Activated naive CD4-positive, alpha-beta T cell treated with anti-CD3 and anti-CD28 coated beads, Interleukin-2, amount 50 U/mL, for 16 hours (primary cell): ENCODE measurements around the gene SH2D2A.

ENCODE experiments used
- DNase-seq: peaks from one replicate; pipeline ENCODE4 v3.0.0-alpha.2; 2020

Gene SH2D2A

DNA sequence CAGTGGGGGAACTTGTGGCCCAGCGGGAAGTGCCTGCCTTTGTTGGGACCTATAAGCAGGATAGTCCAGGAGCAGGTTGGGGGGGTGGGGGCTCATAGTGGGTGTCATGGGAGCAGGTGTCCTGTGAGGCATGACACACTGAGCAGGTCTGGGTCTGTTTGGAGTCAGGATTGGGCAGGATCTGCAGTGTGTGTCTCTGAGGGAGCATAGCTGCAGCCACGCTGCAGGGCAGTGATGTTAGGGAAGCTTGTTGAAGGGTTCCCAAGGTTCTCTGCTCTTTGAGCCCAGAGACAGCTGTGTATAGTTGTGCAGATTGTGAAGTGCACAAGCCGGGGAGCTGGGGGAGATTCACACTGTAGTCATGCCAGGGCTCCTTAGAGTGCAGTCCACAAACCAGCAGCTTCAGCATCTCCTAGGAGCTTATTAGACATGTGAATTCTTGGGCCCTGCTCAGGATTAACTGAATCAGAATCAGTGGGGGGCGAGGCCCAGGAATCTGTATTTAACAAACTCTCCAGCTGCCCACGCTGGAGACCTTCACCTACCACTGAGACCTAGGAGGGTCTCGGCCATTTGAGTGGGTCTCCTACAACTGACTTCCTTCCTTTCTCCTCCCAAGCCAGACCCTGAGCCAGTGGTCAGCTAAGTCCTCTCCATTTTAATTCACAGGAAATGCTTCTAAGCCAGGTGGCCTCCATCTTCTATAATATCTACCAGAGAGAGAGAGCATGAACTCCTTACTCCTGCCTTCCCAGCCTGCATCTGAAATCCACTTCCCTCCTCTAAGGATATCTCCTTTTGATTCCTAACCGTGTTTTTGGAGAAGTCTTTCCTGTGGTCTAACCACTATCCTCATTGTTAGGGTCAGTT is 31.2 kb upstream of the SH2D2A start:
- no peak for DNase-seq

DNA sequence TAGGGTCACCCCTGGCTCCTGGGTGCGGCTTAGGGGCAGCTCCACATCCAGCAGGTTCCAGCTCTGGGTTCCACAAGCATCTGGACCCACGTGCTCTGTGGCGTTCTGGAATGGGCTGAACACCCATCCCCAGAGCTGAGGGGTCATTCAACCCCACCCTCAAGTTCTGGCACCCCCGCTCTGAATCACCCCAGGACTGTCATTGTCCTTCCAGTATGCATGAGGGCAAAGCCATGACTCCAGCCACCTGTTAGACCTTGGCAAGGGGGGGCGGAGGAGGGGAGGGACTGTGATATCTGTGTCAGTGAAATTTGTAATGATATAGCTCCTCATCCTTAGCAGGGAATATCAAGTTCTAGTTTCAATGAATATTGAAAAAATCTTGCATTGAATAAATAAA is 30.0 kb upstream of the SH2D2A start:
- DNase-seq: no peak

DNA sequence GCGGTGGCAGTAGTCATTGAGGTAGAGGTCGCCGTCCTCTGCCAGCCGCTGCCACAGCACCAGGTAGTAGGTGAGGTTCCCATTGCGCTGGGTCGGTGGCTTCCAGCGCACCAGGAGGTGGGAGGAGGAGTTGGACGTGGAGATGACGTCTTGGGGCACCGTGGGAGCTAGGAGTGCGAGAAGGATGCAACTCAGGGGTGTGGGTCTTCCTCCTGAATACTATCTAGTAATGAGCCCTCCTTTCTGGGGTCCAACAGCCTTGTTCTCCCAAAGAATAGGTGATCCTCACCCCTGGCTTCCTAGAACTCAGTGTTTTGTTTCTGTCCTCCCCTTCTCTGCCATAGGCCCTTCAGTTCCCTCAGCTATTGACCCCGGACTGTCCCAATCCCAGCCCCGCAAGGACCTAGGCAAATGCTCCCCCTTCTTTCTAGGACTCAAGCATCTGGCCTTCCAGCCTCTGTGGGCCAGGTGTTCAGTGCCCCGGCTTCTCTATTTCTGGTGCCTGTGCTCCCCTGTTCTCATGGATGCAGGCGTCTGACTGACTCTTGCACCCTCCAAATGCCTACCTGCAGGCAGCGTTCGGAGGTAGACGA is 29.4 kb upstream of the SH2D2A start:
- no peak for DNase-seq

DNA sequence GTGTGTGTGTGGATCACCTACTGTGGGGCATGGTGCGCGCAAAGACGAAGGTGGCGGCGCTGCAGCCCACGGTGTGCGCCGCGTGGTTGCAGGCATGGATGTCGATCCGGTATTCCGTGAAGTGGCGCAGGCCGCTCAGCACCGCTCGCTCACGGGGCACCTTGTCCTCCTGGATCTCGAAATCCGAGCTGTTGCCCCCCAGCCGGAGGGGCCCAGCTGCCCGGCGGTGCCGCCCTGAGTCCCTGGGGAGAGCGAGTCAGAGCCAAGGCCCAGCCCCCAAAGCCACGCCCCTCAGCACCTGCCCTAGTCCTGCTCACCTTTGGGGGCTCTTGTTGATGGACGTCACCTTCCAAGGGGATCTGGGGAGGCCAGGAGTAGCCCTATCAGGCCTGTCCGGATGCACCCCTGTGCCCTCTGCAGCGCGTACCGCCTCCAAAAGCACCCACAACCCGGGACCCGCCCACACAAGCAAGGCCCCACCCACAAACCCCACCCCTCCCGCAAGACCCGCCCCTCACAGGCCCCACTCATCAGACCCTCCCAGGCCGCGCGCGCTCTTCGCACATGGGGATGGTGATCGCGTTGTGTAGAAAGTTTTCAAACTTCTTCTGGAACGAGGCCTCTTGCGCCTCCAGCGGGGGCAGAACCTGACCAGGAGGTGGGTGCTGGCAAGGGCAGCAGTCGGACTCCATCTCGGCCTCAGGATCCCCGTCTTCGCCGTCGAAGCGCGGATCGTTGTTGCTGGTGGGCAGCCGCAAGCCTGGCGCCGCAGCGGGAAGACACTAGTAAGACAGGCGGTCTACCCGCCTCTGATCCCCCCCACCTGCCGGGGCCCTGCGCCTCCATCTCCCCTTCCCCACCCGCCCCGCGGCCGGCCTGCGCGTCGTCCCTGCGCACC is 28.7 kb upstream of the SH2D2A start:
- peak; percentile 35 for DNase-seq

DNA sequence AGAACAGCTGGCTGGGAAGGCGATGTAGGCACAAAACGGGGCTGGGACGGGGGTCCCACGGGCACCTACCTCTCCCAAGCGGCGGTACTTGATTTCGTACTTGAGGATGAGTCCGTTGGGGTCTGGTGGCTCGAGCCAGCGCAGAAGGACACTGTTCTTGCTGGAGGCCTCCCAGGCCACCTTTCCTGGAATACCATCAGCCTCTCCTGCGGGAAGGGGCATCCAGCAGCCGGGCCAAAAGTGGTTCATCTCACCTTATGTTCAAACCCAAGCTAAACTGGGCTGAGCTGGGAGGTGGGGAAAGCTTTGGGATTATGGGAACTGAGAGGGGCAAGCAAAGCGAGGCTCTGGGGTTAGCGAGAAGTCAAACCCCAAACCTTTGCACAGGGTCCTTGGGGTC is 28.0 kb upstream of the SH2D2A start:
- no peak for DNase-seq

DNA sequence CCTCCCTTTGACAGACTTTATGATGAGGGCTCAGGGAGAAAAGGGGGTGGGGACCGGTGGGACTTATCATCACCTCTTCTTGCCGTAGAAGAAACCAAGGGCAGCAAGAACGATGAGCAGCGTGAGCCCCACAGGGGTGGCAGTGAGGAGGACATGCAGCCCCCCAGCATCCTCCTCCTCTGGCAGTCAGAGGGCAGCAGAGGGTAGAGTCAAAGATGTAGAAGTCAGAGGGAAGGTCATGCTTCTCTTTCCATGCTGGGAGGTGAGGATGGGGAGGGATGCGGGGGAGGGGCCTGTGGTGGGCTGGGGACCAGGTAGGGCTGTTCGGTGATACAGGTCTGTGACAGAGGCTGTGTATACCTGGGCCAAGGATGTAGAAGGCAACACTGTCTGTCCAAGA is 27.5 kb upstream of the SH2D2A start:
- no peak for DNase-seq

DNA sequence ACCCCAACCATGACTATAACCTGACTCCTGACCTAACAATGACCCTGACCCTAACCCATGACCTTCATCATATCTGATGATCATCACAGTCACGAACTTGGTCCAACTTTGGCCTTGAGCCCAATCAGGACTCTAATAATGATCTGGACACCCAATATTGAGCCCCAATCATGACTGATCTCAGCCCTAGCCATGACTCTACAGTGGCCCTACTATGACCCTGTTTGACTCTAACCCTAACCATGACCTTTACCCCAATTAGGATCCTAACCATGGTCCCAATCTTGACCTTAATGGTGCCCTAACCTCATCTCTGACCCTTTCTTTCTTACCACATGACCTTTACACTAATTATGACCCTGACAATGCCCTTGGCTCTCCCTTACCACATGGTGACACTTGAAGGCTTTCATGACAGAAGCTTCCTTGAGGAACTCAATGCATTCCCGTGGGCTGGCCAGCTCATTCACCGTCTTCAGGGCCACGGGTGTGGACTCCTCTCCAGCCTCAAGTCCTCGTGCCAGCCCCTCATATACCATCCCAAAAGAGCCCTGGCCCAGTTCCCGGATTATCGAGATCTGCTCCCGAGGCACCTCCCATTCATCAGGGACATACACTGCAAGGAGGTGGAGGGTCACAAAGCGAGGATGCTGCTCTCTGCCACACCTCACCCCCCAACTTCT is 26.1 kb upstream of the SH2D2A start:
- DNase-seq: no peak

DNA sequence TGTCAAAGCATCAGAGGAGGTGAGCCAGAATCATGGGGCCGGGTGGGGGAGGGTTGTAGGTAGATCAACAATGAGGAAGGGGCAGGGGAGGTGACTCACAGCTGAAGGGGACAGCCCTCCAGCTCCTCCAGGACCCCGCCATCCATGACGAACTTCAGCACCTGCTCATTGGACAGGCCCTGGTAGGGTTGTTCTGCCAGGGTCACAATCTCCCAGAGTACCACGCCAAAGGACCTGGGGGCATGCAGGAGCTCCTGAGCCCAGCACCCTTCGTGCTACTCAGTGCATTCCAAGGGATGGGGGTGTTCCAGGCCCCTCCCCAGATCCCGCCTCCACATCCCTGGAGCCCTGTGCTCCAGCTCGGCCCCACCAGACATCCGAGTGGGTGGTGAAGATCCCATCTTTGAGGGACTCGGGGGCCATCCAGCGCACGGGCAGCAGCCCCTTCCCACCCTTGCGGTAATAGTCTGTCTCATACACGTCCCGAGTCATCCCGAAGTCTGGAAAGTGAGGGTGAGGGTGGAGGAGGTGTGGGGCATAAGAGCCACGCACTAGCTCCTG is 24.7 kb upstream of the SH2D2A start:
- DNase-seq: no peak

DNA sequence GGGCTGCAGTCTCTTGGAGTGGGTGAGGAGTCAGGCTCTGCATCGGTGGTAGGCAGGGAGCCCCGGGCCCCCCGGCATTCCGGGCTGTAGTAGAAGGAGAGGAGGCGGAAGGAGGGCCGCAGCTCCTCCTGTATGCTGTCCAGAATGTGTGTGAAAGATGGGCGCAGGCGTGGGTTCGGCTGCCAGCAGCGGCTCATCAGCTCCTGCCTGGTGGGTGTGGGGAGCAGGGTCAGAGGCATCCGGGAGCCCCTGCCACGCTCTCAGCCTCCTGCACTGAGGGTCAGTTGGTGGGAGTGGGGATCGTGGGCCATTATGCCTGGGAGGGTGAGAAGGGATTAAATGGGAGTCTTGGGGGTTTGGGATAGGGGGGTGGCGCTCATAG is 24.2 kb upstream of the SH2D2A start:
- no peak for DNase-seq

DNA sequence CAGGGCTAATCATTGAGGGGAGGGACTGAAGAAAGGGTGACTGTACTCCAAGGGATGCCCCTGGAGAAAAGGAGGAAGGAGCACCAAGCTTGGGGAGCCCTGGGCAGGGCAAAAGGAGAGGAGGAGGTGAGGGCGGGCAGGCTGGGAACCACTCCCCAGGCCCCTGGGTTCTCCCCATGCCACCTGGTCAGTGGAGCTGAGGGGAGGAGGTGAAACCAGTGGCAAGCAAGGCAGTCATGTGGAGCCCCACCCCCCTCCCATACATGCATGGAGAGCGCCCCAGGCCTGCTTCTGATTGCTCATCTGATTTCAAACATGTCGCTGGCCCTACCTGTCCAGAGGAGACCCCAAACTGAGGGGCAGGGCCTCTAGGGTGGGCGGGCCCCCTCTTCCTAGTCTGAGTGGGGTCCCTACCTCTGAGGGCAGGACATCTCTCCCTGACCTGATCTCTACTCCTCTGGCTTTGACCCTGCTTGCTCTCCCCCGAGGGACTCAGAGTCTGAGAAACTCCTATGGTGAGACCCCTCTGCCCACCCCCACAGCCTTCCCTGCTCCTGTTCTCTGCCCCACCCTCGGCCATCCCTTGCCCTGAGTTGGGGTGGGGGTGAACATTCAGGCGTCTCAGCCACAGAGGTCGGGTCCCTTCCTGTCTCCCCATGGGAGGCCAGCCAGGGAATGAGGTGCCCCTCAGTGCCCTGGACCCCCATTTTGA is 23.7 kb upstream of the SH2D2A start:
- no peak for DNase-seq

DNA sequence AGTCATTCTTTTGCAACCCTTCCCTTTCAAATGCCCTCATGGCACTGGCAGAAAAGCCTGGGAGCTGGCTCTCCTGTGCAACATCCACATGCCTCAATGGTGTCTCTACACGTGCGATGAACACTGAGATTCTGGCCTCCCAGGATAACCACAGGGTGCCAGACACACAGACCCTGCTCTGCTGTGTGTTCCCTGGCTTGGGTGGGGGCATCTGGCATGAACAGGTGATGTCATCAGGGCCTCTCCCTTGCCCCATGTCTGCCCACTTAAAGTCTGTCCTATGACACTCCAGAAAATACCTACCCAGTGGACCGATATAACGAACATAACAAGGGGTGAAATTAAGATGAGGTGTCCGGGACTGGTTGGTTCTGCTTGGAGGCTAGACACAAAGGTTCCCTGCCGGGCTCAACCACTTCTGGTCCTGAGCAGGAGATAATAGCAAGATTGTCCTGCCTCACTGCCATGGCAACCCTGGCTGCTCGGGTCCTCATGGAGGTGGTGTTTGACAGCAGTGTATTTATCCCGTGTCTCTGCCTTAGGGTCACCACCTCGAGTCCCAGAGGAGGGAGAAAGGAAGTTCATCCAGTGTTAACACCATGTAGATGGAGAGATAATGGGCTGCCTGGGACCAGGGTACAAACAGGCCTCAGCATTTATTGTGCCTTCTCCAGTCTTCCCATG is 22.9 kb upstream of the SH2D2A start:
- DNase-seq: no peak

DNA sequence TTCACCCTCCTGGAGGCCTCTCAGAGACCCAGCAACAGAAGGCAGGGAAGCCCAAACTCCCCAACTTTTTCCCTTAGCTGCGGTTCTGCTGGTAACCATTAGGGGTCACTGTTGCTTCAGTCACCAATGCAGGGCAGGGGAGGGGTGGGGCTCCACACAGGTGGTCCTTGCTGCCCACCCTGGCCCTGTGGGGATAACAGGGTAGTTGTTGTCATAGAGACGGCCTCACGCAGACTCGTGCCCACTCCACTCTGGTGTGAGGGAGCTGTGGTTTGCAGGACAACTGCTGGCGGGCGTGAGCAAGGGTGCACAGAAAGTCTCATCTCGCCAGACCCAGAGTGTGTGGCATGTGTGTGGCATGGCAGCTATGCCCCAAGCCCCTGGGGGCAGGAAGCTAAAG is 22.3 kb upstream of the SH2D2A start:
- DNase-seq: peak; percentile 38

DNA sequence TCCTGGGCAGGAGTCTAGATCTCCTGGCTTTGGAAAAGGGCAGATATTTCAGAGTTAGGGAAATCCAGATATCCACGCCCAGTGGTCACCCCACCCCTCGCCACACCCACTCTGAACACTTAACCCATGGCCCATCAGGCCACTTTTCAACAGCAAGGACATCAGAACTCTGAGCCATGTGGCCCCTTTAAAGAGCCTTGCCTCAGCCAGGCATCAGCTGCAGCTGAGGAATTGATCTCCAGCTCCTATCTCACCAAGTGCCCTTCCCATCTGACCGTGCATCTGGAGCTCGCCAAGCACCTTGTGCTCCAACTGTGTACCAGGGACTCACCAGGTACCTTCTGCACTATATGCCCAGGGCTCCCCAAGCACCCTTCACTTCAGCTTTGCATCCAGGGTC is 20.2 kb upstream of the SH2D2A start:
- DNase-seq: no peak

DNA sequence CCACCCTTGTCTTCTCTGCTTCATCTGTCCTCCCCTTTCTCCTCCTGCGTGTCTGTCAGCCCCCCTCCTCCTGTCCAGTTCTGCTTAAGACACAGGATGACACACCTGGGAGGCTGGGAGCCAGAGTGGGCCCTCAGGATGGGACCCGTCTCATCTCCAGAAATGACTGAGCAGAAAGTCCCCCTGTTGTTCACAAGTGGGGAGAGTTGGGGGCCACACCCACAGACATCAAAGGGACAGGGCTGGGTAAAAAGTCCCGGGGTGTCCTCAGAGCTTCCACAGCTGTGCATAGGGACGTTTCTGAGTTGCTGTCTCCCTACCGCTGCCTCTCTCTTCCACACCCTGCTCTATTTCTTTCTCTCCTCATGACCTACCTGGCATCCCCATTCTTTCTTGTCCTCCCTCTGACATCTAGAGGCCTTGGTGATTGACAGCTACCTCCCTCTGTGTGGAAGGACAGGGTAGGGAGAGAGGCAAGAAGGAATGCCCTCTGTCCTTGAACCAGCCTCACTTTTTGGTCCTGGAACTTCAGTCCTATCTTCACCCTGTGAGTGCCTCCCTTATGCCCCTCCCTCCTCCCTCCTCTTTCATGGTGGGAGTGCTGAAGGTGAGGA is 19.5 kb upstream of the SH2D2A start:
- DNase-seq: no peak

DNA sequence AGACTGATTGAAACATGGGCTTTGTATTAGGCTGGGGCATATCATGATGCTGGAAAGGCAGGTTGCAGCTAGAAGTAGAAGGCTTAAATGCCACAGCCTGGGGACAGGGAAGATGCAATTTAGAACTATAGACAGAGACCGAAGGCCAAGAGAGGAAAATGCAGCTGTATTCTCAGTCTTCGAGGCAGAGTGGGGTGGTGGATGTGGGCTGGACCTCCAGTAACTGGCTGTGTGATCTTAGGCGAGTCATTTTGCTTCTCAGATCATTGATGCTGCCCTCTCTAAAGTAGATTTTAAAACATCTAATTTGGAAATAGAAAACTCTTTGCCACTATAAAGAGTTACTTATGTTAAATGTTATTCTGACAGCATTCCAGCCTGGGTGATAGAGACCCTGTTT is 17.7 kb upstream of the SH2D2A start:
- DNase-seq: no peak

DNA sequence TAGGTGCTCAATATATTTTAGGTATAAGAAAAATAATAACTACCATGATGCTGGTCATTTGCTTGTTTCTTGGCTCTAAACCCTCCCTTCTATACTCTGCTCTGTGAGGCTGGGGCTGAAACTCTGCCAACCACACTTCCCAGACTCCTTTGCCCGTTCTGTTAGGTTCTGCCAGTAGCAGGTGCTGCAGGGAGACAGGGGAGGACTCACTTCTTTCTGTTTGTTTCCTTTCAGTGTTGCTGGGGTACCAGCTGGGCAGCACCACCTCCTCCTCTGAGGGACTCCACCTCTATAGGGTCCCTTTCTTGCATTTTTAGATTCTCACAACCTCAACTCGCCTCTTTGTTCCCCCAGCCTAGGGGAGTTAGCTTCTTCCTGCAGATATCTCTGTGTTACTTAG is 17.0 kb upstream of the SH2D2A start:
- DNase-seq: no peak

DNA sequence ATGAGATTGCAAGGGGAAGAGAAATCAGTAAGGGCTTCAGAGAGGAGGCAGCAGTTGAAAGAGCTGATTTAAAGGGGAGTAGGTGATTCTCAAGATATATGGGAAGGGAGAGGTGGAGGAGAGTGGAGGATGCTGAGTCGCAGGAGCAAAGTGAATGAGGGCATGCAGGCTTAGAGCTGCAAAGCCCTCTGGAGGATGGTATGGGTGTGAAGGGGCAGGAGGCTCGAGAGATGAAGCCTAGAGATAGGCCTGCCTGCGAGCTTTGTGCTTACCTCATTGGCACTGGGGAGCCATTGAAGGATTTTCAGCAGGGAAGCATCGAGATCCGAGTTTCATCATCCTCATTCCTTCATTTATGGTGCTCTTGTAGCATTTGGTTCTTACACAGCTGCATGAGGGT is 15.8 kb upstream of the SH2D2A start:
- no peak for DNase-seq

DNA sequence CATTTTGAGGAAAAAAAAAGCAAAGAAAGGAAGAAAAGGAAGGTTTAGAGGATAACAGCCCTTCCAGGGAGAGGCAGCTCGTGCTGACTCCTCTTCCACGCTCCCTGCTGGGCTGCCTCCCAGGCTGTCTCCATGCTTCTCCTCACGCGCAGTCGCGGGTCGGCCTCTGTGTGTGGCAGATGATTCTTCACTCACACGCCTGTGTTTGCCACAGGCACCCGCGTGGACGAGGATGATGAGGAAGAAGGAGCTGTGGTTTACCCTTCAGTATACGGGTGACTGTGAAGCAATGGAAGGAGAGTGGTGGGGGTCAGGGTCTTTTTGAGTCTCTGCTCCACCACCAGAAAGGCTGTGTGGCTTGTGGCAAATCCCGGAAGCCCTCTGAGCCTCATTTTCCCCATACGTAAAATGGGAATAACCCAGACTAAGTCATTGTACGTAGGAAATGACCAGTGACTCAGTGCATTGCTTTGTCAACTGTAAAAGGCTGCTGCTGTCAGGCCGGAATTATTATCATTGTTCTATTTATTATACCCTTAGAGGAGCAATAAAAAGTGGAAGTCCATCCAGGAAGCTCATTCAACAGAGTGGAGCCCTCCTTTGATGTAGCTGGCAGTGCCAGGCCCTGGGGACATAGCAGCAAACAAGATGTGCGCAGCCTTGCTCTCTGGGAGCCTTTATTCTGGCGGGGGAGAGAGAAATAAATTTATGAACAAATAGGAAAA is 11.9 kb upstream of the SH2D2A start:
- no peak for DNase-seq

DNA sequence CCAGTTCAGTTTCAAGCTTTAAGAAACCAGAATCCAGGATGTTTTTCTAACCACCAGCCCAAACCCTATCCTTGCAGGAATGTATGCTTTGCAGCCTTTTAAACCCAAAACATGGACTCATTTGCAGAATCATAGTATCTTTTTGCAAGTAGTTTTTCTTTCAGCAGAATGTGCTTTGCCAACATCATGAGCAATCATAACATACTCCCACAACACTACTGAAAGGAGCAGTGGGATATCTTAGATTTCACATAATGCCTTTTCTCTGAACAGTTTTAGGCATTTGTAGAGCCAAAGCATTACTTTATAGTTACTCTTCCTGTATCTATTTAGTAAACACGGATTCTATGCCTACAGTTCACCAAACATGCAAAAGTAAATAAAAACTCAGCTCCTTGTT is 10.0 kb upstream of the SH2D2A start:
- no peak for DNase-seq

DNA sequence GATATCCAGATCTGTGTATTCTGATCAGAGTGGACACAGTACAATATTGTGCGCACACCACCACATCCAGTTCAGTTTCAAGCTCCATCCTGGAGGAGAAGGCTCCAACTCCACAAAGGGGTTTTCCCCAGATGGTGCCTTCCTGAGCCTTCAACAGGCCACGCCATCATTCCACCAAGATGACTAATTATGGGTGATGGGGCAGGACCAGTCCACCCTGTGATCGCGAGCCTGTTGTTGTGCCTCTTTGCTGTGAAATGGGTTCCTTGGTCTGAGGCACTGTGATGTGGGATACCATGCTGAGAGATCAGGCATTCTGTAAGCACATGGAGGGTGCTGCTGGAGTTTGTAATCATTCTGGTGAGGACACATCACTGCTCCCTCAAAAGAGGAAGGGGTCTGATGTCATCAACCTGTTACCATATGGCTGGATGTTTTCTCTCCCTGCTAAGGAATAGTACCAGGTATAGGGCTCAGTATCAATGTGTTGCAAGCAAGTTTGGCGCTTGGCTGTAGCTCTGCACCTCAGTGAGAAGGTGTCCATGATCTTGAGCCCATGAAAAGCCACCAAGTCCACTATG is 6.7 kb upstream of the SH2D2A start:
- DNase-seq: no peak
